HG03521 (cell line): ENCODE data around the gene SPTBN1.

Experiments used
- ATAC-seq: cut with Tn5 transposase; IDR thresholded peaks from one replicate; pipeline ENCODE4 v1.9.1; 2021; ENCODE audit warnings: mild to moderate bottlenecking, moderate library complexity; ENCODE audit not compliant: unreplicated experiment

Gene SPTBN1

DNA sequence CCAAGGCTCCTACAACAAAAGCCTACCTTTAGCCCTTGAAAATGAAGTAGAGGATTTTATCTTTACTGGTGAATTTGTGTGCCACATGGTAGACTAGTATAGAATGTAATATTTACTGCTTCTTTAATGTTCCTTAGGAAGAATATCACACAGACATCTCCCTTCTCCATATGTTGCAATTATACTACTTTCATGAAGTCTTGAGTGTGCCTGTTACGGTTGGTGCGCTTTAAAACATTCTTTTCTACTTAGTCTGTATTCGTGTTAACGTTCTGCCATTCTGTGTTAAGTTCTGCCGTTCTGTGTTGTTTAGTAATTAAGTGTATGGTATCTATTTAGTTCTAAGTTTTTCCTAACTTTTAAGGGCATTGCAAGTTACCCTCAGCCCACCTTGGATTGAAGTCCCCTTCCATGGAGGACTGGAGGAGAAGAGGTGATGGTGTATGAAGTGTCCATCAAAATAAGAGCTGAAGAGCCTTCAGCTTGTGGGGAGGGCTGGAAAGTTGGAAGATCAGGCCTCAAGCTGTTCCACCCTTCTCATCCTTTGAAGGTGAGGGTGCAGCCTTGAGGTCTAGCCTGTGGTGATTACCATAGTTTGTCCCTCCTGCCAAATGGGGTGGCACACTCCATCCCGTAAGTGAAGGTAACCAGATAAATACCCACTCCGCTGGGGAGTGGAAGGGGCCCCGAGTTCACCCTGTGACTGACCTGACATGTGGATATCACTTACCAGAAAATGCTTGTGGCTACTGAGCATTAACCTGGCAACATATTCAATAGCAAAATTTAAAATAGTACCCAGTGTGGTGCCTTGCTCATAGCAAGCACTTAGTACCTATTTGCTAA, 131.3 kb downstream of the SPTBN1 start:
- no peak for ATAC-seq

- ATAC-seq, result no peak
Observed at GRCh38 chr2:54588244-54588899, 132.2 kb downstream of the SPTBN1 start.

GRCh38 chr2:54589038-54589339, 132.9 kb downstream of the SPTBN1 start:
- no peak for ATAC-seq

GRCh38 chr2:54589340-54590215, 133.5 kb downstream of the SPTBN1 start:
- ATAC-seq, result no peak

DNA sequence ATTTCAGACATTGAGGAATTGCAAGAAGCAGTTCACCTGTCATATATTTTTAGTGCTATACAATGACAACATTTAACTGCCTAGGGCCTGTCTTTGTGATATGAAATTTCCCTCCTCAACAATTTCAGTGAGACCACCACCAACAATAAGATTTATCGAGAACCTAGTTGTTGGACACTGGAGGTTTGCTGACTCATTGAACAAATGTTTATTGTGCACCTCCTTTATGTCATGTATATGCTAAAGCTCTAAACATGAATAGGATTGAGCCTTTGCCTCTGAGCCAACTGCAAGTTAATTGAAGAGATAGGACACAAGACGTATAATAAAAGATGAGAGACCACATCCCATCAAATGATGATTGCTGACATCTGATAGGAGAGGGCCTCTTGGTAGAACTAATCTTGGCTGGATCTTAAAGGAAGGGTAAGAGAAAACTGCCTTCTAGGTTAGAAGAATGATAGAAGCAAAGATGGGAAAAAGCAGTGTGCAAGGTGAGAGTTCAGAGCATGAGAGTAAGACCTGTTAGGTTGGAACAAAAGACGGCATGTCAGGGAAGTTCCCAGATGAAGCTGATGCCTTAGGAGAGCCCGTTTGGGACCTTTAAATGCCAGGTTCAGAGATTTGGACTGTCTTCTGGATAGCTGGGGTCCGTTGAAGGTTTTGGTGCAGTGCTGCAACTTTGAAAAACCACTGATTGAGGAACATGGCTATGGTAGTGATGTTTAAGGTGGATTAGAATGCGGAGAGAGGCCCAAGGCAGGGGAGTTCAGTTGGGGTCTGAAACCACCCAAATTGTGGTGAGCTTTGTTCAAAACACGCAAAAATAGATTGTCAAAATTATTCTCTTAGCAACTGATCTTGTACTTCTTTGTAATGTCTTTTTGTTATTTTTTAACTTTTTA, 134.3 kb downstream of the SPTBN1 start:
- no peak for ATAC-seq

- no peak for ATAC-seq
Observed at GRCh38 chr2:54591551-54591950, 135.4 kb downstream of the SPTBN1 start.

GRCh38 chr2:54593249-54593648, 137.1 kb downstream of the SPTBN1 start:
- no peak for ATAC-seq

DNA sequence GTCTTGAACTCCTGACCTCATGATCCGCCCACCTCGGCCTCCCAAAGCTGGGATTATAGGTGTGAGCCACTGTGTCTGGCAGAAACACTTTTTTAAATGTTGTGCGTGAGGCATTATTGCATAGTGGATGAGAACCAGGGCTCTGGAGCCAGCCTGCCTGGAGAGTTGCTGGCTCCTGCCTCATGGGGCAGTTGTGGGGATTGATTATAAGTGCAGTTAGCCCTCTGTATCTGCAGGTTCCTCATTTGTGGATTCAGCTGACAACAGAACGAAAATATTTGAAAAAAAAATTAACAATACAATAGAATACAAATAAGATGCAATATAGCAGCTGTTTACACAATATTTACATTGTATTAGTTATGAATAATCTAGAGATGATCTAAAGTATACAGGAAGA, 137.9 kb downstream of the SPTBN1 start:
- no peak for ATAC-seq

DNA sequence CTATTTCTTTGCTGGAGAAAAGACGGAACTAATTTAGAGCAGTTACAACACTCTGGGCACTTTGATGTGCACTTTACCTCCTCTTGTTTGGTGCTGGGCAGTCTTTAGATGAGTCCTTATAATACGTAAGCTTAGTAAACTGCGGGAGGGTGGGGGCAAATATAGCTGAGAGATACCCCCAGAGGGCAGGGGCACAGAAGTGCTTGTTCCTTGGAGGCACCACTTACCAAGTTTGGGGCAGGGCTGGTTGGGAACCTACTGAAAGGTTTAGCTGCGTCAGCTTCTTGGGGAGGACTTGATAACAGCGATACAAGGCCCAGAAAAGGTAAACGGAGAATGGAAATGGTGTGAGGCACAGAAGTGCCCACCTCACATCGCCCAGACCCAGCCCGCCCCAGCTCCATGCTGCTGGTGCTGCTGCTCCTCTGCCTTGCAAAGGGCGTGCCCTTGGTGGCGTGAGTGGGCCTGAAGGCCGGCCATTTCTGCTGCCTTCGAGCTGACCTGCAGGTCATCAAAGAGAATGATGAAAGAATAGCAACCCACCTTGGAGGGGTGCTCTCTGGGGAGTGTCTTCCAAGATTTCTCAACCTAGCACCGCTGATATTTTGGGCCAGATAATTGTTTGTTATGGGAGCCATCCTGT, 139.2 kb downstream of the SPTBN1 start:
- ATAC-seq, result no peak

- ATAC-seq, result no peak
Observed at GRCh38 chr2:54595999-54596902, 140.1 kb downstream of the SPTBN1 start.

GRCh38 chr2:54597153-54597848, 141.2 kb downstream of the SPTBN1 start:
- ATAC-seq, result no peak

DNA sequence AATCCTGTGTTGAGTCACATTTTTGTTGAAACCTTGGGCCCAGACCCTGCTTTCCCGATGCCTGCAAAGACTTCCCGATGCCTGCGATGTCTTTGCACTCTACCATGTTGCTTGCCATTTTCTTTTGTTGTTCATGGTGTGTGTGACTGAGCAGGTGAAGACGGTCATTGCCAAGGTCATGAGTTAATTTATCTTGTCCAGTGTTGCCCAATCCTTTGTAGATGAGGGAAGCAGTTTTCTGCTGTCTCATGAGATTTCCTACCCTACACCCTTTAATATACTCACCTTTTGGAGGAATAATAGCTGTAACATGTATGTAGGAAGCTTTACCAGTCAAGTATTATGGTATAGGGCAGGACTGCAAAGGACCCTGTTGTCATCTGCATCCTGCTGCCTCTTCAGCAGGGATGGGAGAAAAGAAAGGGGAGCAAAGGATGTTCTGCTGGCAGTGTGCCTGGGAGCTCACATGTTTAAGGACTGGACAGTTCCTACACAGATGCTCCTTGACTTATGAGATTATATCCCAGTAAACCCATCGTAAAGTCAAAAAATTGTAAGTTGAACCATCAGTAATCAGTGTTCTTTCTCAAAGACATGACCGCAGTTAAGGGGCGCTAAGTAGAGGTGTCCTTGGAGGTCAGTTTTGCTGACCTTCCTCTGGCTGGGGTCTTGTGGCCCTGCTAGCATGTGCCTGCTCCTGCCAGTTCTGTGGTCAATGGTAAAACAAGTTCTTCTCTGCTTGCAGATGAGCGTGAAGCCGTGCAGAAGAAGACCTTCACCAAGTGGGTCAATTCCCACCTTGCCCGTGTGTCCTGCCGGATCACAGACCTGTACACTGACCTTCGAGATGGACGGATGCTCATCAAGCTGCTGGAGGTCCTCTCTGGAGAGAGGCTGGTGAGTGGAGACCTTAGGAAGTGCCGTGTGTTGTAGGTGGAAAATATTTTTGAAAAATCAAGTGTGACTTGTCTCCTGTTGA, 142.5 kb downstream of the SPTBN1 start:
- no peak for ATAC-seq

- no peak for ATAC-seq
Observed at GRCh38 chr2:54599326-54599710, 143.2 kb downstream of the SPTBN1 start.

GRCh38 chr2:54599914-54600313, 143.8 kb downstream of the SPTBN1 start:
- no peak for ATAC-seq

GRCh38 chr2:54601339-54601738, 145.2 kb downstream of the SPTBN1 start:
- ATAC-seq, result no peak

DNA sequence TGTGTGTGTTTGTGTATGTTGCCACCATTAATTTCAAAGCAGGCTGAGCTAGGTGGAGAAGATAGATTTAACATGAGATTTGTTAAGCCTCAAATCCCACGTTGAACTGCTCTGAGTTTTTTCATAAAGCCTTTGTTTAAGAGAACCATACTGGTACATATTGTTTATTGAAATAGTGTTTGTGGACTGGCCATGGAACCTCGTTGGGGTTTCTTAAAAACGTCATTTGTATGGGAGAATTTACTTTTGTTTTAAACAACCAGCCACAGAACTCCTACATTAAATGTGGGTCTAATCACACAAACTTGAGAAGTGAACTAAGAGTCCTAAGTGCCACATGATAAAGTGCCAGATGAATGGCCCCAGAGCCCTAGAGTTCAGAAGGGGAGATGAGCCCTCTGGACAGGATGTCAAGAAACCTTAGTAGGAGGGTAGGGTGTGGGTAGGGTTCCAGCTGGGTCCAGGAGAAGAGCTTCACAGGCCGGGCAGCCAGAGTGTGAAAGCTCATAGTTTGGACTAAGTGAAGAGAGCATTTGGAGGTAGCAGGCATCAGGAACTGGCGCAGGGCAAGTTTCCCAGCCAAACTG, 146.7 kb downstream of the SPTBN1 start:
- ATAC-seq, result no peak

- ATAC-seq, result no peak
Observed at GRCh38 chr2:54603357-54603756, 147.2 kb downstream of the SPTBN1 start.
